K562 (cell line): ENCODE measurements around the gene RORB.

ENCODE experiments used
- JUND ChIP-seq, 2 experiments: IDR thresholded peaks; 2 replicates in 1 of 2; 3 replicates in 1 of 2; pipeline ENCODE4 v1.6.1; 2011; ENCODE audit warnings: borderline replicate concordance in 2 of 2, low read depth in 2 of 2, low read length in 2 of 2, improper control_type of control experiment in 1 of 2, missing biosample characterization in 1 of 2, missing genetic modification characterization in 1 of 2, missing genetic modification reagents in 1 of 2
- LARP7 ChIP-seq: fragments of 450-650 bp; IDR thresholded peaks from 2 replicates; pipeline ENCODE4 v1.6.1; 2016
- SIN3A ChIP-seq, 2 experiments: fragments of 150-350 bp in 1 of 2; IDR thresholded peaks; 2 replicates each; pipeline ENCODE4 v1.6.1; 2011 to 2016; ENCODE audit warnings: borderline replicate concordance in 2 of 2, low read depth in 2 of 2, low read length in 2 of 2, mild to moderate bottlenecking in 2 of 2, moderate library complexity in 2 of 2; ENCODE audit not compliant: control insufficient read depth in 1 of 2

DNA sequence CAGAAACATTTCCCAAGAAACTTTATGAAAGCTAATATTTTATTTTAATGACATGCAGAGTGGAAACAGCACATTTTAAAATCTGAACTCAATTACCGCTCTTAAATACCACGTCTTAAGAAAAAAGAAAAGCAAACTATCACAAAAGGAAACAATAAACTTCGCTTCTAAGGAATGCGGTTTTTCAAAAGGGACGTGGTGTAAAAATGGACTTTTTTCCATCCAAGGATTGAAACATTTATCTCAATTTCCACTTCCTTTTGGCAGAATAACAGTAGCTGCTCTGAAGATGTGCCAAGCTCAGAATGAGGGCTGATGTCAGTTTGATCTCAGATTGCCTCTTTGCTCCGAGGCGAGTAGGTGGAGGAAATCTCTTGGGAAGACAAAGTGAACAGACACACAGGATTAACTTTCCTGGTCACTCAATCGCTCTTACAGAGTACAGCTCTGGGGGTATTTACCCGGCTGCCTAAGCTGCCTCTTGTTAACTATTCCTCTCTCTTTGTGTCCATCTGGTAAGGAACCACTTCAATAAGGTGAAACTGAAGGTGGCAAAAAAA, 232.1 kb downstream of the RORB start:
- no peak for TF ChIP-seq LARP7
- TF ChIP-seq SIN3A (IDR thresholded peaks at IDR 0.05; ENCODE audit: borderline replicate concordance in 2 of 2, control insufficient read depth in 1 of 2, low read depth in 2 of 2, low read length in 2 of 2), result no peak
- no peak for TF ChIP-seq JUND (IDR thresholded peaks at IDR 0.05; ENCODE audit: borderline replicate concordance, low read depth, low read length)
- no peak for TF ChIP-seq JUND (tag; IDR thresholded peaks at IDR 0.05; ENCODE audit: borderline replicate concordance, low read depth, low read length)
